ENCODE data around the gene CLDN34.

Gene CLDN34

DNA sequence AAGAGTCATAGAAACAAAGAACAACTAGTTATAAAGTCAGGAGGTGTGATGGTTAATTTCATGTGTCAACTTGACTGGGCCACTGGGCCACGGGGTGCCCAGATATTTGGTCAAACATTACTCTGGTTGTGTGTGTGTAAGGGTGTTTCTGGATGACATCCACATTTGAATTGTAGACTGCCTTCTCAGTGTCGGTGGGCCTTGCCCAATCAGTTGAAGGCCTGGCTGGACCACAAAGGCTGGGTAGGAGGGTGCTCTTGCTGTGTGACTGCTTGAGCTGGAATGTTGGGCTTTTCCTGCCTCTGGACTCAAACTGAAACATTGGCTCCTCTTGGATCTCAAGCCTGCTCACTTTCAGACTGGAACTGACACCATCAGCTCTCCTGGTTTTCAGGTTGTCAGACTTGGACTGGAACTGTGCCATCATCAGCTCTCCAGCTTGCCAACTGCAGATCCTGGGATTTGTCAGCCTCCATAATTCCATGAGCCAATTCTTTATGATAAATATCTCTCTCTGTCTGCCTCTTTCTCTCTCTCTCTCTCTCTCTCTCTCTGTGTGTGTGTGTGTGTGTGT is 41.4 kb downstream of the CLDN34 start:
- no peak overlapping the region for H3K4me3 ChIP-seq (ENCODE audit: low read length)
- H3K36me3 ChIP-seq (ENCODE audit: control insufficient read depth, insufficient read depth, low read length): no peaks in the 10 kb centered on the region
- no peaks in the 10 kb centered on the region for H3K9me3 ChIP-seq (ENCODE audit: control insufficient read depth, low read length)
- no peaks in the 10 kb centered on the region for H3K27me3 ChIP-seq (ENCODE audit: control insufficient read depth, insufficient read depth, low read length)
- H3K4me1 ChIP-seq (ENCODE audit: control insufficient read depth, insufficient read depth, low read length): no peaks in the 10 kb centered on the region
- no peak overlapping the region for H3K9ac ChIP-seq (ENCODE audit: low read length)

GRCh38 chrX:10009741-10010140 is 42.6 kb downstream of the CLDN34 start:
- H3K9me3 ChIP-seq (ENCODE audit: control insufficient read depth, low read length): no peaks in the 10 kb centered on the region
- no peaks in the 10 kb centered on the region for H3K27me3 ChIP-seq (ENCODE audit: control insufficient read depth, insufficient read depth, low read length)
- H3K9ac ChIP-seq (ENCODE audit: low read length): no peak overlapping the region
- H3K4me3 ChIP-seq (ENCODE audit: low read length): no peak overlapping the region
- H3K4me1 ChIP-seq (ENCODE audit: control insufficient read depth, insufficient read depth, low read length): no peaks in the 10 kb centered on the region
- H3K36me3 ChIP-seq (ENCODE audit: control insufficient read depth, insufficient read depth, low read length): no peaks in the 10 kb centered on the region

- Histone ChIP-seq H3K9me3 (ENCODE audit: control insufficient read depth, low read length) (no peaks in the 10 kb centered on the region), H3K36me3 (ENCODE audit: control insufficient read depth, insufficient read depth, low read length) (no peaks in the 10 kb centered on the region), H3K4me1 (ENCODE audit: control insufficient read depth, insufficient read depth, low read length) (no peaks in the 10 kb centered on the region), H3K9ac (ENCODE audit: low read length) (no peak overlapping the region), H3K27me3 (ENCODE audit: control insufficient read depth, insufficient read depth, low read length) (no peaks in the 10 kb centered on the region), H3K4me3 (ENCODE audit: low read length) (no peak overlapping the region)
Observed at GRCh38 chrX:10010686-10011085, 43.5 kb downstream of the CLDN34 start.

DNA sequence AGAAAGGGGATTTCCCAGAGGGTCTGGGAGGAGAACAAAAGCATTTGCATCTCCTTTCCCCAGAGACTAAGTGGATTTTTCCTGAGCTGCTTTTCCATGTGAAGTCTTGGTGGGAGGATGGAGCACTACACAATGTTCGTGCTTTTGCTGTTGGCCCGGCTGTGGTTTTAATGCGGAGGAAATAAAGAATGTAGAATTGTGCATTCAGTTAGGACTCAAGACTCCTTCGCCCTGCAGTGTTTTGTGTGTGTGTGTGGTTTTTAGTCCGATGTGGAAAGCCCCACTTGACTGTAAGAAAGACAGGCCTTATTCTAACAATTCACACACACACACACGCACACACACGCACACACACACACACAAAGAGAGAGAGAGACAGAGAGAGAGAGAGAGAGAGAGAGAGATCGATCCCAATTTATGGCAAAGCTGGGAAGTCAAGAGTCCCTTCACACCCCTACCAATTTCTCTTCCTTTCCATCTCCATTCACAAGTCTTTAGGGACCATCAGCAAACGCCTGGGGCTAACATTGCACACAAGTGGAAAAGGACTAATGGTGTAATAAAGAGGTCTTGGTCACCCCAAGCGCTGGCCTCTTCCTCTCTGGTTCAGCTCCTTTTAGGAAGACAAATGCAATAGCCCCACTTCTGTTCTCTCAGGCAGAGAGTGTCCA is 44.2 kb downstream of the CLDN34 start:
- H3K27me3 ChIP-seq (ENCODE audit: control insufficient read depth, insufficient read depth, low read length): no peaks in the 10 kb centered on the region
- H3K9me3 ChIP-seq (ENCODE audit: control insufficient read depth, low read length): no peaks in the 10 kb centered on the region
- no peak overlapping the region for H3K9ac ChIP-seq (ENCODE audit: low read length)
- H3K4me1 ChIP-seq (ENCODE audit: control insufficient read depth, insufficient read depth, low read length): no peaks in the 10 kb centered on the region
- no peaks in the 10 kb centered on the region for H3K36me3 ChIP-seq (ENCODE audit: control insufficient read depth, insufficient read depth, low read length)
- H3K4me3 ChIP-seq (ENCODE audit: low read length): no peak overlapping the region

DNA sequence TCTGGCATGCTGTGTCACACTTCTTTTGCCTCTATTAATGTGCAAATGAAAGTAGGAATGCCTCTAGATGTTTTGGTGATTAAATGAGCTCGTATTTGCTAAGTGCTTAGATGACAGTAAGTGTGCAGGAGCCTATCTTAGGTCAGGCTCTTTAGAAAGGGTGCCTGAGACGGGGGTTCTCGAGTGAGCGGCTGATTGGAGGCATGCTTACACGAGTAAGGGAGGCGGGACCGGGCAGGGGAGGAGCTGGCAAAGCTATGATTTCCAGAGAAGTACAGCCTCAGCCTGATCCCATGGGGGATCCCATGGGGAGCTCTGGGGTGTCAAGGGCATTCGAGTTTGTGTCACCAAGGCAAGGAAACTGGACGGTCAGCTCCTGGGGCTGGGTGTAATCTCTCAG is 44.8 kb downstream of the CLDN34 start:
- no peaks in the 10 kb centered on the region for H3K4me1 ChIP-seq (ENCODE audit: control insufficient read depth, insufficient read depth, low read length)
- H3K36me3 ChIP-seq (ENCODE audit: control insufficient read depth, insufficient read depth, low read length): no peaks in the 10 kb centered on the region
- no peak overlapping the region for H3K9ac ChIP-seq (ENCODE audit: low read length)
- H3K27me3 ChIP-seq (ENCODE audit: control insufficient read depth, insufficient read depth, low read length): no peaks in the 10 kb centered on the region
- H3K9me3 ChIP-seq (ENCODE audit: control insufficient read depth, low read length): no peaks in the 10 kb centered on the region
- no peak overlapping the region for H3K4me3 ChIP-seq (ENCODE audit: low read length)

GRCh38 chrX:10014462-10015354 is 47.5 kb downstream of the CLDN34 start:
- H3K27me3 ChIP-seq (ENCODE audit: control insufficient read depth, insufficient read depth, low read length): no peaks in the 10 kb centered on the region
- H3K9ac ChIP-seq (ENCODE audit: low read length): peak overlapping the region; percentile 57
- no peaks in the 10 kb centered on the region for H3K4me1 ChIP-seq (ENCODE audit: control insufficient read depth, insufficient read depth, low read length)

DNA sequence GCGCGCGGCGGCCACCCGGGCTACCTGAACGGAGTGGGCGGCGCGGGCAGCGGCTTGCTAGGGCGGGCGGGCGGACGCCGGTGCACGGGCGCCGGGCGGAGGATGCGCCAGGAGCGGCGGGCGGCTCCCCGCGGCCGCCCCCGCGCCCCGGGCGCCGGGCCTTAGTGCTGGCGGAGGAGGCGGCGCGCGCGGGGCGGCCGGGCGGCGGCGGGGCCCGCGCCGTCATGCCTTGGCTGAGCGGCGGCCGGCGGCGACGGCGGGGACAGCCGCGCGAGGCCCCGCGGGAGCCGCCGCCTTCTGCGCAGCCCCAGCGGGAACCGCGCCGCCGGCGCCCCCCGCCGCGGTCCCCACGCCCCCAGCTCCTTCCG is 48.2 kb downstream of the CLDN34 start:
- H3K9ac ChIP-seq (ENCODE audit: low read length): no peak overlapping the region
- H3K27me3 ChIP-seq (ENCODE audit: control insufficient read depth, insufficient read depth, low read length): no peaks in the 10 kb centered on the region
- no peaks in the 10 kb centered on the region for H3K9me3 ChIP-seq (ENCODE audit: control insufficient read depth, low read length)
- H3K36me3 ChIP-seq (ENCODE audit: control insufficient read depth, insufficient read depth, low read length): no peaks in the 10 kb centered on the region
- H3K4me1 ChIP-seq (ENCODE audit: control insufficient read depth, insufficient read depth, low read length): no peaks in the 10 kb centered on the region
- no peak overlapping the region for H3K4me3 ChIP-seq (ENCODE audit: low read length)

More at GRCh38 chrX:10014462-10015354, 47.5 kb downstream of the CLDN34 start:
- no peaks in the 10 kb centered on the region for H3K36me3 ChIP-seq (ENCODE audit: control insufficient read depth, insufficient read depth, low read length)
- H3K9me3 ChIP-seq (ENCODE audit: control insufficient read depth, low read length): no peaks in the 10 kb centered on the region
- H3K4me3 ChIP-seq (ENCODE audit: low read length): no peak overlapping the region

DNA sequence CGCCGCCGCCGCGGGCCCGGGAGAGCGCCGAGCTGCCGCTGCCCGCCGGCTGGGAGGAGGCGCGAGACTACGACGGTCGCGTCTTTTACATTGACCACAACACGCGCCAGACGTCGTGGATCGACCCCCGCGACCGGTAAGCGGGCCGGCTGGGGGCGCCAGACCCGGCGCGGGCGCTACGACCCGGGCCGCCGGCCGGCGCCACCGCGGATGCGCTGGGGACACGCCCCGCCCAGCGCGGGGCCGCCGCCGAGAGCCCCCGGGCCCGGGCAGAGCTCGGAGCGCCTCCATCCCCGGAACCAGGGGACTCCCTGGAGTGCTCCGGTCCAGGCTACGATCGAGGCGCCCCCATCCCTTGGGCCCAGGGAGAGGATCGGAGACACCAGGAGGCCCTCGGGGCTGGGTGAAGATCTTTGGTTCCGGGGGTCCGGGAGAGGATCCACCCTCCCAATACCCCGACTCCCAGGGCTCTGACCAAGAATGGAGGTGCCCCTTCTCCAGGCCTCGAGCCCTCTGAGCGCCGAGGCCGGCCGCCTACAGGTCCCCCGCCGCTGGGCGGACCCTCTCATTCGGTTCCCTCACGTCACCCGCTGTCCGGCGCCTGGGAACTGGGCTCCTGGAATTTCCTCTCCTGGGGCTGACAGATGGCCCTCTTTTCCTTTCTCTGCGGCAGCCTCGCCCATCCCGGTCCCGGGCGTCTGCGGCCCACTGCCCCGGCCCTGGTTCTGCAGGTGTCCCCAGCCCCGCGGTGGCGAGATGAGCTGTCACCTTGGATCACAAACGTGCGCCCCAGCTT is 48.8 kb downstream of the CLDN34 start:
- Histone ChIP-seq H3K4me1 (ENCODE audit: control insufficient read depth, insufficient read depth, low read length) (no peaks in the 10 kb centered on the region), H3K4me3 (ENCODE audit: low read length) (no peak overlapping the region), H3K9ac (ENCODE audit: low read length) (peak overlapping the region; percentile 39), H3K36me3 (ENCODE audit: control insufficient read depth, insufficient read depth, low read length) (no peaks in the 10 kb centered on the region), H3K9me3 (ENCODE audit: control insufficient read depth, low read length) (no peaks in the 10 kb centered on the region), H3K27me3 (ENCODE audit: control insufficient read depth, insufficient read depth, low read length) (no peaks in the 10 kb centered on the region)

- no peak overlapping the region for H3K4me3 ChIP-seq (ENCODE audit: low read length)
- peak overlapping the region; percentile 39 for H3K9ac ChIP-seq (ENCODE audit: low read length)
- no peaks in the 10 kb centered on the region for H3K9me3 ChIP-seq (ENCODE audit: control insufficient read depth, low read length)
- no peaks in the 10 kb centered on the region for H3K36me3 ChIP-seq (ENCODE audit: control insufficient read depth, insufficient read depth, low read length)
- no peaks in the 10 kb centered on the region for H3K4me1 ChIP-seq (ENCODE audit: control insufficient read depth, insufficient read depth, low read length)
- H3K27me3 ChIP-seq (ENCODE audit: control insufficient read depth, insufficient read depth, low read length): no peaks in the 10 kb centered on the region
Observed at GRCh38 chrX:10016519-10017132, 49.5 kb downstream of the CLDN34 start.

- no peaks in the 10 kb centered on the region for H3K27me3 ChIP-seq (ENCODE audit: control insufficient read depth, insufficient read depth, low read length)
- H3K9me3 ChIP-seq (ENCODE audit: control insufficient read depth, low read length): no peaks in the 10 kb centered on the region
- H3K9ac ChIP-seq (ENCODE audit: low read length): no peak overlapping the region
- no peaks in the 10 kb centered on the region for H3K4me1 ChIP-seq (ENCODE audit: control insufficient read depth, insufficient read depth, low read length)
- H3K4me3 ChIP-seq (ENCODE audit: low read length): no peak overlapping the region
- no peaks in the 10 kb centered on the region for H3K36me3 ChIP-seq (ENCODE audit: control insufficient read depth, insufficient read depth, low read length)
Observed at GRCh38 chrX:10017872-10018271, 50.7 kb downstream of the CLDN34 start.

All from mucosa of stomach (tissue), 1 donor.